ENCODE measurements around the gene PTPRN2.

- no peak for TF ChIP-seq POLR2AphosphoS5 (IDR thresholded peaks at IDR 0.05; ENCODE audit: insufficient read depth, low read depth, low read length)
- TF ChIP-seq MAX (IDR thresholded peaks at IDR 0.05; ENCODE audit: insufficient read depth, insufficient read length), result no peak
- TF ChIP-seq CTCF (IDR thresholded peaks at IDR 0.05; ENCODE audit: extremely low read depth in 1 of 2, insufficient read depth in 1 of 2, low read depth in 1 of 2, low read length in 2 of 2), result no peak
Observed at GRCh38 chr7:158320328-158320727, 267.3 kb downstream of the PTPRN2 start.

Measured in endothelial cell of umbilical vein (primary cell).